DND-41 (cell line): ENCODE measurements around the gene ADCYAP1.

Experiments used
- EZH2 ChIP-seq: IDR thresholded peaks from 3 replicates; pipeline ENCODE4 v1.6.1; 2012; ENCODE audit warnings: borderline replicate concordance, low read depth, mild to moderate bottlenecking, moderate library complexity, low read length, inconsistent platforms; ENCODE audit not compliant: severe bottlenecking
- TF ChIP-seq, protein P1 (sequence below): IDR thresholded peaks from 2 replicates; pipeline ENCODE4 v1.5.1; 2012; ENCODE audit warnings: borderline replicate concordance, low read length, moderate library complexity, mild to moderate bottlenecking; ENCODE audit not compliant: poor library complexity, severe bottlenecking; ENCODE audit errors: extremely low read depth

DNA sequence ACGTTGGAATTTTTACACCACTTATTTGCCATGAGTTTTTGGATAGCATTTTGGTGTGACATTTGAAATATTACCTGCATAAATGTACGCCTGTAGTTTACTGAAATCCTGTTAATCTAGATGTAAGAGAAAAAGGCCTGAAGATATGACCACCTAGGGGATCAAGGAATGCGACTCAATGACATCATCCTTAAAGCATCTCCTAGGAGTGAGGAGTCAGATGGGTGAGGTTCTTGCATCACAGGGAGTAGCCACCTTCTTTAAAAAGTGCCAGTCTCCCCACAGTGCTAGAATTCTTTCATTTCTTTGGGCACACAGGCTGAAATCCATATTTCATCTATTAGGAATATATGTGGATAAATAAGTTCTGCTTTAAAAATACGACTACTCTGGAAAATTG lies 34.5 kb downstream of the ADCYAP1 start:
- TF ChIP-seq, protein P1, sequence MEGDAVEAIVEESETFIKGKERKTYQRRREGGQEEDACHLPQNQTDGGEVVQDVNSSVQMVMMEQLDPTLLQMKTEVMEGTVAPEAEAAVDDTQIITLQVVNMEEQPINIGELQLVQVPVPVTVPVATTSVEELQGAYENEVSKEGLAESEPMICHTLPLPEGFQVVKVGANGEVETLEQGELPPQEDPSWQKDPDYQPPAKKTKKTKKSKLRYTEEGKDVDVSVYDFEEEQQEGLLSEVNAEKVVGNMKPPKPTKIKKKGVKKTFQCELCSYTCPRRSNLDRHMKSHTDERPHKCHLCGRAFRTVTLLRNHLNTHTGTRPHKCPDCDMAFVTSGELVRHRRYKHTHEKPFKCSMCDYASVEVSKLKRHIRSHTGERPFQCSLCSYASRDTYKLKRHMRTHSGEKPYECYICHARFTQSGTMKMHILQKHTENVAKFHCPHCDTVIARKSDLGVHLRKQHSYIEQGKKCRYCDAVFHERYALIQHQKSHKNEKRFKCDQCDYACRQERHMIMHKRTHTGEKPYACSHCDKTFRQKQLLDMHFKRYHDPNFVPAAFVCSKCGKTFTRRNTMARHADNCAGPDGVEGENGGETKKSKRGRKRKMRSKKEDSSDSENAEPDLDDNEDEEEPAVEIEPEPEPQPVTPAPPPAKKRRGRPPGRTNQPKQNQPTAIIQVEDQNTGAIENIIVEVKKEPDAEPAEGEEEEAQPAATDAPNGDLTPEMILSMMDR, result no peak
- no peak for TF ChIP-seq EZH2
